Measurements from ENCODE around the gene AKR1D1.

The AKR1D1 gene, protein sequence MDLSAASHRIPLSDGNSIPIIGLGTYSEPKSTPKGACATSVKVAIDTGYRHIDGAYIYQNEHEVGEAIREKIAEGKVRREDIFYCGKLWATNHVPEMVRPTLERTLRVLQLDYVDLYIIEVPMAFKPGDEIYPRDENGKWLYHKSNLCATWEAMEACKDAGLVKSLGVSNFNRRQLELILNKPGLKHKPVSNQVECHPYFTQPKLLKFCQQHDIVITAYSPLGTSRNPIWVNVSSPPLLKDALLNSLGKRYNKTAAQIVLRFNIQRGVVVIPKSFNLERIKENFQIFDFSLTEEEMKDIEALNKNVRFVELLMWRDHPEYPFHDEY

DNA sequence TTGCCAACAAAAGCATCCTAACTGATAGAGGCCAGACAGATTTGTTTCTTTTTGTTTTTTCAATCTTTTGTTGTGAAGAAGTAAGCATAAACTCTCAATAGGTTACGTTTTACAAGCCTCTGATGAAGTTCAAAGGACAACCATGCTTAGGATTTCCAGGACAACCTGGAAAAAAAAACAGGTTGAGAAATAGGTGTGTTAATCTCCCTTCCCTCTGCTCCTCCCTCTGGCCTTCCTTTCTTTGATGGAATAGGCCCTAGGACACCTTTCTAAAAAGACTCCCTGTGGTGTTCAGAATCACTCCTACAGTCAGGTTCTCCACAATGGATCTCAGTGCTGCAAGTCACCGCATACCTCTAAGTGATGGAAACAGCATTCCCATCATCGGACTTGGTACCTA lies at the start of gene AKR1D1:
AKR1D1 (plus strand) TSS at position 264 of the 400 bp plus-strand sequence; CDS start at position 324, 60 bp downstream.
- H3K4me3 ChIP-seq (ENCODE audit: low read depth in 1 of 2, low read length in 1 of 2): no peak within 1 kb of the TSS
- H3K27ac ChIP-seq: no peak within 1 kb of the TSS
- H3K27me3 ChIP-seq: no peaks in the 10 kb centered on the region
- no peaks in the 10 kb centered on the region for H3K36me3 ChIP-seq
- no peaks in the 10 kb centered on the region for H3K4me1 ChIP-seq (ENCODE audit: control insufficient read depth in 1 of 2, insufficient read depth in 1 of 2, low read depth in 1 of 2, low read length in 1 of 2)
- TF ChIP-seq, protein P1, sequence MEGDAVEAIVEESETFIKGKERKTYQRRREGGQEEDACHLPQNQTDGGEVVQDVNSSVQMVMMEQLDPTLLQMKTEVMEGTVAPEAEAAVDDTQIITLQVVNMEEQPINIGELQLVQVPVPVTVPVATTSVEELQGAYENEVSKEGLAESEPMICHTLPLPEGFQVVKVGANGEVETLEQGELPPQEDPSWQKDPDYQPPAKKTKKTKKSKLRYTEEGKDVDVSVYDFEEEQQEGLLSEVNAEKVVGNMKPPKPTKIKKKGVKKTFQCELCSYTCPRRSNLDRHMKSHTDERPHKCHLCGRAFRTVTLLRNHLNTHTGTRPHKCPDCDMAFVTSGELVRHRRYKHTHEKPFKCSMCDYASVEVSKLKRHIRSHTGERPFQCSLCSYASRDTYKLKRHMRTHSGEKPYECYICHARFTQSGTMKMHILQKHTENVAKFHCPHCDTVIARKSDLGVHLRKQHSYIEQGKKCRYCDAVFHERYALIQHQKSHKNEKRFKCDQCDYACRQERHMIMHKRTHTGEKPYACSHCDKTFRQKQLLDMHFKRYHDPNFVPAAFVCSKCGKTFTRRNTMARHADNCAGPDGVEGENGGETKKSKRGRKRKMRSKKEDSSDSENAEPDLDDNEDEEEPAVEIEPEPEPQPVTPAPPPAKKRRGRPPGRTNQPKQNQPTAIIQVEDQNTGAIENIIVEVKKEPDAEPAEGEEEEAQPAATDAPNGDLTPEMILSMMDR (IDR thresholded peaks at IDR 0.05): no peak
- no peaks in the 10 kb centered on the region for H3K9me3 ChIP-seq

DNA sequence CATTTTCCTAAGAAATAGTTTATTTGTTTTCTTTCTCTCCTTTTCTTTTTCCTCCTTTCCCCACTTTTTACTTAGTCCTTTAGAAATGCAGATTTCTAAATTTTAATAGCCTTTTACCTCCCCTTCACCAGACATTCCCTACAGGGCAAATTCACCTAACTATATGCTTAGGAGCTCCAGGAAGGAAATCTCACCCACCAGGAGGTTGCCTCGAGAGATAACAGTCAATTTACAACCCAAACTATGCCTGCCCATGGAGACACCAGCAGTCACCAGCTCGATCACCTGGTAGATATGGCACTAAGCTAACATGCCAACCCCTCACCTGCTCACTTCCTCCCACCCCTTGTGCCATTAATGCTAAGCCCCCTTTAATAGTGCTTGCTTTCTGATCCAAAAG lies 49.2 kb upstream of the AKR1D1 start:
- Histone ChIP-seq H3K27me3 (no peaks in the 10 kb centered on the region), H3K4me3 (ENCODE audit: low read depth in 1 of 2, low read length in 1 of 2) (no peak overlapping the region), H3K36me3 (no peaks in the 10 kb centered on the region), H3K4me1 (ENCODE audit: control insufficient read depth in 1 of 2, insufficient read depth in 1 of 2, low read depth in 1 of 2, low read length in 1 of 2) (no peaks in the 10 kb centered on the region), H3K9me3 (no peaks in the 10 kb centered on the region), H3K27ac (no peak overlapping the region)
- TF ChIP-seq, protein P1 (IDR thresholded peaks at IDR 0.05): no peak

DNA sequence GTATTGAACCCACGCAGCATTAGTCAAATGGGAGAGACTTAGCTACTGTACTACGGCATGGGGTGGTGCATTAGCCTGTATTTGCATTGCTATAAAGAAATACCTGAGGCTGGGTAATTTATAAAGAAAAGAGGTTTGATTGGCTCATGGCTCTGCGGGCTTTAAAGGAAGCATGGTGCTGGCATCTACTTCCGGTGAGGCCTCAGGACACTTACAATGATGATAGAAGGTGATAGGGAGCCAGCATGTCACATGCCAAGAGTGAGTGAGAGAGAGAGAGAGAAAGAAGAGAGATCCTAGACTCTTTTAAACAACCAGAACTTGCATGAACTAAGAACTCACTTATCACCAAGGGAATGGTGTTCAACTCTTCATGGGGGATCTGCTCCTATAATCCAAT lies 47.1 kb upstream of the AKR1D1 start:
- TF ChIP-seq, protein P1 (IDR thresholded peaks at IDR 0.05): no peak
- H3K9me3 ChIP-seq: no peaks in the 10 kb centered on the region

DNA sequence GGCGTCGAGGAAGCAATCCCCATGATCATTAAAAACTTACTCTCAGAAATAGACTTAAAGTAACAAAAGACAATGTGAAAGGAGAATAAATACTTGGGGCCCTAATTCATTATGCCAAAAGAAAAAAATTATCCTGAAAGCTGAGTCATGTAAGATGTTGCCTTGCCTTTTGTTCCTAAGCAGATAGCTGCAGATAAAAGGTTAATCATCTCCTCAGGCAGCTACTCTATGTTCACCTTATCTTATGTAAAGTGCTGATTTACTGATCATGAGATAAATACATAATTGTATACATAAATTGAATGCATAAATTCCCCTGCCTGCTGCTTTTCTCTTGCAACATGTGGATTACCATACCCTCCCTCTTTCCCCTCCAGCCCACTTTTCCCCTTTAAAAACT lies 46.3 kb upstream of the AKR1D1 start:
- H3K36me3 ChIP-seq: no peaks in the 10 kb centered on the region
- no peaks in the 10 kb centered on the region for H3K27me3 ChIP-seq
- H3K9me3 ChIP-seq: no peaks in the 10 kb centered on the region
- H3K4me1 ChIP-seq (ENCODE audit: control insufficient read depth in 1 of 2, insufficient read depth in 1 of 2, low read depth in 1 of 2, low read length in 1 of 2): no peaks in the 10 kb centered on the region
- no peak overlapping the region for H3K4me3 ChIP-seq (ENCODE audit: low read depth in 1 of 2, low read length in 1 of 2)
- TF ChIP-seq, protein P1 (IDR thresholded peaks at IDR 0.05): no peak
- H3K27ac ChIP-seq: no peak overlapping the region

More for the DNA sequence above, 47.1 kb upstream of the AKR1D1 start:
- Histone ChIP-seq H3K4me1 (ENCODE audit: control insufficient read depth in 1 of 2, insufficient read depth in 1 of 2, low read depth in 1 of 2, low read length in 1 of 2) (no peaks in the 10 kb centered on the region), H3K4me3 (ENCODE audit: low read depth in 1 of 2, low read length in 1 of 2) (no peak overlapping the region), H3K27me3 (no peaks in the 10 kb centered on the region), H3K36me3 (no peaks in the 10 kb centered on the region), H3K27ac (no peak overlapping the region)

DNA sequence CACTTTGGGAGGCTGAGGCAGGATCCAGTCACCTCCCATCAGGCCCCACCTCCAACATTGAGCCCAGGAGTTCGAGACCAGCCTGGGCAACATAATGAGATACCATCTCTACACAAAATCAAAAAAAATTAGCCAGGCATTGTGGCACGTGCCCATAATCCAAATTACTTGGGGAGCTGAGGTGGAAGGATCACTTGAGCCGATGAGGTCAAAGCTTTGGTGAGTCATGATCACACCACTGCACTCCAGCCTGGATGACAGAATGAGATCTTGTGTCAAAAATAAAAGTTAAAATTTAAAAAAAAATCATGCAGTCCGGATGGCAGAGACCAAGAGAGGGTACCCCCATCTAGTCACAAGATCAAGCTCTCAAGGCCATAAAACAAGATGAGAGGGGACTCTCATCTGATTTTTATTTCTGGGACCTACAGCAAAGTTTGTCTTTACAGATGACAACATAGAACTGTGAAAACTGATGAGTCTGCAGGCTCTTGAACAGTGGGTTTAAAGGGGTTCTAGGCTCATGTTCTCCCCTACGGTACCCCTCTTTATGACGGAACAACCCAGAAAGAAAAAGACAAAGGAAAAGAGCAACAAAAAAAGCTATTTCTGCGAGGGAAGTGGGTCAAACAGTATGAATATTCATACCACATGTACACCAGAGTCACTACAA lies 45.4 kb upstream of the AKR1D1 start:
- TF ChIP-seq, protein P1 (IDR thresholded peaks at IDR 0.05): no peak
- Histone ChIP-seq H3K9me3 (peaks cover 4% of the 10 kb centered on the region), H3K4me1 (ENCODE audit: control insufficient read depth in 1 of 2, insufficient read depth in 1 of 2, low read depth in 1 of 2, low read length in 1 of 2) (no peaks in the 10 kb centered on the region), H3K27ac (no peak overlapping the region), H3K4me3 (ENCODE audit: low read depth in 1 of 2, low read length in 1 of 2) (no peak overlapping the region), H3K36me3 (no peaks in the 10 kb centered on the region), H3K27me3 (no peaks in the 10 kb centered on the region)

Data from neutrophil (primary cell).